Stimulated activated memory B cell treated with anti-CD40 and anti-IgM and Interleukin-4, amounts not matched to agents 10 μg/mL and 1 μg/mL and 100 μg/mL, for 72 hours (primary cell): ENCODE data around the gene RPS6KL1.
"Not testable (repeated sequence)": the region's sequence is repeated elsewhere in the genome, so short reads cannot be mapped to it uniquely, and the experiment has no call there.

Experiments used
- ATAC-seq: fragments of 150-1000 bp; cut with Tn5 transposase; 2 replicates; pipeline ENCODE4 v1.10.0; 2021
- H3K27ac Mint-ChIP-seq: one replicate; pipeline ENCODE4 v1.8.0; 2022; ENCODE audit warnings: mild to moderate bottlenecking, mixed read lengths
- H3K27me3 Mint-ChIP-seq: one replicate; pipeline ENCODE4 v1.8.0; 2022; ENCODE audit warnings: mixed read lengths
- H3K36me3 Mint-ChIP-seq: one replicate; pipeline ENCODE4 v1.8.0; 2022; ENCODE audit warnings: mixed read lengths
- H3K4me1 Mint-ChIP-seq: one replicate; pipeline ENCODE4 v1.8.0; 2022; ENCODE audit warnings: mixed read lengths
- H3K4me3 Mint-ChIP-seq: one replicate; pipeline ENCODE4 v1.8.0; 2022; ENCODE audit warnings: mild to moderate bottlenecking, moderate library complexity, mixed read lengths
- H3K9me3 Mint-ChIP-seq: one replicate; pipeline ENCODE4 v1.8.0; 2022; ENCODE audit warnings: mixed read lengths

The RPS6KL1 gene

DNA sequence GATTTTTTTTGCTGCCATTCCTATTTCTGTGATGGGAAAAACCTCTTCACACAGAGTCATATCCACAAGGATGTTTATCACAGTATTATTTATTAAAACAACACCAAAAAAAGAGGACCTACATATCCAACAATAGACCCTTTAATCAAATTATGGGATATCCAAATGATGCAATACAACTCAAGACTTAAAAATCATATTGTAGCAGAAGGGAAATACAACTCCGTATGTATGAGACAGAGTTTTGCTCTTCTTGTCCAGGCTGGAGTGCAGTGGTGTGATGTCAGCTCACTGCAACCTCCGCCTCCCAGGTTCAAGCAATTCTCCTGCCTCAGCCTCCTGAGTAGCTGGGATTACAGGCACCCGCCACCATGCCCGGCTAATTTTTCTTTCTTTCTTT, 9.9 kb upstream of the RPS6KL1 start:
- H3K27ac Mint-ChIP-seq, H3K9me3 Mint-ChIP-seq, H3K27me3 Mint-ChIP-seq, H3K36me3 Mint-ChIP-seq, ATAC-seq, H3K4me3 Mint-ChIP-seq: not testable (repeated sequence)
- peaks cover 36% of the 10 kb centered on the region for H3K4me1 Mint-ChIP-seq

DNA sequence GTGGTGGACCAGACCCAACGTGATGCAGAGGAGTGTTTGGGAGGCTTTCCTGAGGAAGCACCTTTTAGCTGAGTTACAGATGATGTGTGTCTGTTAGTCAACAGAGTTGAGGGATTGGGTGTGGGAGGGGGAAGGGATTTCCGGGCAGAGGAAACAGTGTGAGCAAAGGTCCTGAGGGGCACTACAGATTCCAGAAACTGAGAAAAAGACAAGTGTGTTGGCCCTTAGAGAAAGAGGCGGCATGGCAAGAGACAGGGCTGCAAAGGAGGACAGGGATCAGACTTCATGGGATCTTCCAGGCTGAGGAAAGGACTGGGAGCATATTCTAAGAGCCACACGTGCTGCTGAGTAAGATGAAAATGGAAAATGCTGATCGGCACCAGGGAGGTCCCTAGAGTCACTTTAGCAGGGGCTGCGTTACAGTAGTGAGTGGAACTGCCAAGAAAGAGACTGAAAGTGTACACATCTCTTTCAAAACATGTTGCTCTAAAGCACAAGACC, 9.4 kb upstream of the RPS6KL1 start:
- Mint-ChIP-seq H3K4me1 (peaks cover 32% of the 10 kb centered on the region), H3K4me3 (no peak overlapping the region), H3K36me3 (no peaks in the 10 kb centered on the region), H3K9me3 (no peaks in the 10 kb centered on the region), H3K27ac (no peak overlapping the region), H3K27me3 (peaks cover 8% of the 10 kb centered on the region)
- ATAC-seq = no peak

DNA sequence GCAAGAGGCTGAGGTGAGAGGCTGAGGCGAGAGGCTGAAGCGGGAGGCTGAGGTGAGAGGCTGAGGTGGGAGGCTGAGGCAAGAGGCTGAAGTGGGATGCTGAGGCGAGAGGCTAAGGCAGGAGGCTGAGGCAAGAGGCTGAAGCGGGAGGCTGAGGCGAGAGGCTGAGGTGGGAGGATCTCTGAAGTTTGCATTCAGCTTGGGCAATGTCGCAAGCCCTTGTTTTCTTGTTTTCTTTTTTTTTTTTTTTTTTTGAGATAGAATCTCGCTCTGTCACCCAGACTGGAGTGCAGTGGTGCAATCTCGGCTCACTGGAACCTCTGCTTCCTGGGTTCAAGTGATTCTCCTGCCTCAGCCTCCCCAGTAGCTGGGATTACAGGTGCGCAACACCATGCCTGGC, 8.7 kb upstream of the RPS6KL1 start:
- H3K9me3 Mint-ChIP-seq, H3K27ac Mint-ChIP-seq, H3K4me3 Mint-ChIP-seq, H3K36me3 Mint-ChIP-seq, H3K27me3 Mint-ChIP-seq, ATAC-seq: not testable (repeated sequence)
- peaks cover 27% of the 10 kb centered on the region for H3K4me1 Mint-ChIP-seq

DNA sequence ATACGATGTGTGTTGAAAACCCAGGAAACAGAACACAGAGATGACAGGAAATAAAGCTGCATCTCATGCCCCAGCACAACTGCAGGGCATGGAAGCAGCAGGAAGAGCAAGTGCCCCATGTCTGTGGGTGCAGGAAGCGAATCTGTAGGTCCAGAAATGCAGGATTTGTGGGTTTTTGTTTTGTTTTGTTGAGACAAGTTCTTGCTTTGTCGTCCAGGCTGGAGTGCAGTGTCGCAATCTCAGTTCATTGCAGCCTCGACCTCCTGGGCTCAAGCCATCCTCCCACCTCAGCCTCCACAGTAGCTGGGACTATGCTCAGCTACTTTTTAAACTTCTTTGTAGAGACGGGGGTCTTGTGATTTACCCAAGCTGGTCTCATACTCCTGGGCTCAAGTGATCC, 6.2 kb upstream of the RPS6KL1 start:
- no peak overlapping the region for H3K27ac Mint-ChIP-seq
- H3K4me1 Mint-ChIP-seq = peaks cover 15% of the 10 kb centered on the region
- no peak for ATAC-seq
- peaks cover 8% of the 10 kb centered on the region for H3K27me3 Mint-ChIP-seq
- H3K4me3 Mint-ChIP-seq = no peak overlapping the region
- no peaks in the 10 kb centered on the region for H3K36me3 Mint-ChIP-seq
- H3K9me3 Mint-ChIP-seq = no peaks in the 10 kb centered on the region

DNA sequence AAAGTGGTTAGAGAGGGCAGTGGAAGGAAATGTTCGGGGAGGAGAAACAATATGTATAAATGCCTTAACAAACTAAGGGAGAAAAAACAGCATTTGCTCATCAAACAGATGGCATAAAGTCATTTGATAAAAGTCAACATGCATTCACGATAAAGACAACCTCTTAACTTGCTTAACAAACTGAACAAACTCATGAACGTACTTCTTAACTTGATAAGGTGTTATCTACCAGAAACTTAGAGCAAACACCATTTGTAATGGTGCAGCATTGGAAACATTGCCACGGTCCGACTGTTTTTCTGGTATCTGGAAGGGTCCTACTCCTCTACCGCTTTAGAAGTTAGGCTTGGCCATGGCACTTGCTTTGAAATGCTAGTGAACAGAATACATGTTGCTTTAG, 4.2 kb upstream of the RPS6KL1 start:
- no peaks in the 10 kb centered on the region for H3K36me3 Mint-ChIP-seq
- ATAC-seq = no peak

DNA sequence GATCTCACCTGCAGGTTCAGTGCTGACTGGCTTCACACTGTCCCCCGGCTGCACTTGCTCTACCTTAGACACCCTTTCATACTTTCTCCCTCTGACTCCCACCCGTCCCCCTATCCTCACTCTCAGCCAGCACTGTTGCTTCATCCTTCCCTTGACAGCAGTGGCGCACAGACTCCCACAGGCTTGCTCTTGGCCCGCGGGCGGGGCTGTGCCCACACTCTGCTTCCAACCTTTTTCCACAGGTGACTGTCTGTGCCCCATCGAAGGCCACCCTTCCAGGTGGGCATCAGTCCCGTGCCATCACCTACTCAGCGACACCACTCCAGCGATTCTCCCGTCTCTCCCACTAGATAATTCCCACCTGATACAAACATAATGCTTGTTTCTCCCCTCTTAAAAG, 1.0 kb upstream of the RPS6KL1 start:
- peaks cover 17% of the 10 kb centered on the region for H3K4me1 Mint-ChIP-seq
- no peak overlapping the region for H3K4me3 Mint-ChIP-seq
- H3K27ac Mint-ChIP-seq = no peak overlapping the region
- no peak for ATAC-seq
- H3K9me3 Mint-ChIP-seq = no peaks in the 10 kb centered on the region
- H3K27me3 Mint-ChIP-seq = no peaks in the 10 kb centered on the region
- H3K36me3 Mint-ChIP-seq = no peaks in the 10 kb centered on the region

More for the DNA sequence above, 4.2 kb upstream of the RPS6KL1 start:
- H3K27me3 Mint-ChIP-seq = no peaks in the 10 kb centered on the region
- peaks cover 16% of the 10 kb centered on the region for H3K4me1 Mint-ChIP-seq
- H3K27ac Mint-ChIP-seq = no peak overlapping the region
- H3K4me3 Mint-ChIP-seq = no peak overlapping the region
- no peaks in the 10 kb centered on the region for H3K9me3 Mint-ChIP-seq

DNA sequence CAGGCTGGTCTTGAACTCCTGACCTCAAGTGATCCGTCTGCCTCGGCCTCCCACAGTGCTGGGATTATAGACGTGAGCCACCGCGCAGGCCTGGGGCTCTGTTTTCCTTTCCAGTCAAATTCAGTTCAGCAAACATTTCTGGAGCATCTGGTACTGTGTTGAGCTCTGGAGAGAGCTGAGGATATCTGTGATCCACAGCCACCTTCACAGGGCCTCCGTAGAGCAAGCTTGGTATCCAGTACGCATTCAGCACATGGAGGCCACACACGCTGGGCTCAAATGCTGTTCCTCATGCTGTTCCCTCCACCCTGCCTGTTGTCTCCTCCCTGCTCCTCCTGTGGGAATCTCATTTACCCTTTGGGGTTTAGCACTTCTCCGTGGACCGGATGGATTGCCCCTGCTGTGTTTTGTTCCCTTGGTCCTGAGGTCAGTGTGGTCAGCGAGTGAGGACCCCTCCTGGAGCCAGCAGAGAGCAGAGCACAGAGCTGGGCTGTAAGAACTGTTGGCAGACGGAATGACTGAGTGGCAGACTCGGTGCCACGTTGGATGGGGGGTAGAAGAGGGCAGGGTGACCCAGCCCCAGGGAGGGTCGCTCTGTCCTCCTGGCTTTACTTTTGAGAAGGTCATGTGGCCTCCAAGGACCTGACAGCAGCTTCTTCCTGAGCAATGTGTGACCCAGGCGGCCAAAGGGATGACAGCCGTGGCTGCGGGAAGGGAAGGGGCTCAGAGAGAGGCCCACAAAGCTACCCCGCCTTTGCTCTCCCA, 891 bp downstream of the RPS6KL1 start:
- peak overlapping the region; percentile 40 for H3K27ac Mint-ChIP-seq
- H3K27me3 Mint-ChIP-seq = no peaks in the 10 kb centered on the region
- no peaks in the 10 kb centered on the region for H3K9me3 Mint-ChIP-seq
- H3K4me1 Mint-ChIP-seq = peaks cover 17% of the 10 kb centered on the region
- no peaks in the 10 kb centered on the region for H3K36me3 Mint-ChIP-seq
- no peak for ATAC-seq
- peak overlapping the region; percentile 74 for H3K4me3 Mint-ChIP-seq

DNA sequence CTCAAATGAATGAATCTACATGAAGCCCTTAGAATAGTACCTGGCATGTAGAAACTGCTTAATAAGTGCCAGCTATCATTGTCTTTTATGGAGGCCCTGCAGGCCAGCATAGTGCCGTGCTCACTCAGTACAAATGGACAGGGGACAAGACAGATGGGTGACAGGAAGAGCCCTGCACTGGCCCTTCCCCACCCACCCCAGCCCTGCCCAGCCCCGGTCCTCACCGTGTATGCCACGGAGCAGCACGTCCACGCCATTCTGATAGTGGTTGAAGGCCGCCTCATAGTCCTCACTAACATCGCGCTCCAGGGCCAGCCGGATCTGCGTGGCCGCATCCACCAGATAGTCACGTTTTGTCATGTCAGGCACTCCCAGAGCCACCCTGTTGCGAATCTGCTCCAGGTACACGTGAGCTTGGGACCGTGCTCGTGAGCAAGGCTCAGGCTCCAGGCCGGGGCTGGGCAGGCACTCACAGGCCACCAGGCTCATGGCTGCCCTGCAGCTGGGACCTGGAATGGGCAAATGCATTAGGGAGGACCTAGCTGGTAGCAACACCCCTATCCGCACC, 1.9 kb downstream of the RPS6KL1 start:
- no peak overlapping the region for H3K4me3 Mint-ChIP-seq
- H3K27me3 Mint-ChIP-seq = no peaks in the 10 kb centered on the region
- ATAC-seq = no peak
- no peaks in the 10 kb centered on the region for H3K9me3 Mint-ChIP-seq
- no peak overlapping the region for H3K27ac Mint-ChIP-seq
- no peaks in the 10 kb centered on the region for H3K36me3 Mint-ChIP-seq
- peaks cover 17% of the 10 kb centered on the region for H3K4me1 Mint-ChIP-seq

DNA sequence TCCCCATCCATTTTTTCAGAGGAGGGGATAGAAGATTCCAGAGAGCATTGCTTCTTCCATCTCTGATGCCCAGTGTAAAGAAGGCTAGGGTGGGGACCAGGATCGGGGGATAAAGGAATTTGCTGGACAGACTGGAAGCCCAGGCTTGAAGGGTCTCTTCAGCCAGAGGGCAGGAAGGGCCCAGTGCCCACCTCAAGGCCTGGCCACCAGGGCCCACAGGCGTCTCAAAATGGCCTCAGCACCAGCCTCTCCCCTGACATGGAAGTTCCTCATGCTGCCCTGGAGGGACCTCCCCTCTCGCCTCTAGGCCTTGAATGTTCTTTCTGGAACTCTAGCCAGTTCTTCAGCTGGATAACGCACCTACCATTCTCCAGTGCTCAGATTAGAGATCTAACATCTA, 2.8 kb downstream of the RPS6KL1 start:
- Mint-ChIP-seq H3K27me3 (no peaks in the 10 kb centered on the region), H3K27ac (no peak overlapping the region), H3K9me3 (no peaks in the 10 kb centered on the region), H3K4me3 (no peak overlapping the region), H3K36me3 (no peaks in the 10 kb centered on the region), H3K4me1 (peaks cover 17% of the 10 kb centered on the region)
- no peak for ATAC-seq

DNA sequence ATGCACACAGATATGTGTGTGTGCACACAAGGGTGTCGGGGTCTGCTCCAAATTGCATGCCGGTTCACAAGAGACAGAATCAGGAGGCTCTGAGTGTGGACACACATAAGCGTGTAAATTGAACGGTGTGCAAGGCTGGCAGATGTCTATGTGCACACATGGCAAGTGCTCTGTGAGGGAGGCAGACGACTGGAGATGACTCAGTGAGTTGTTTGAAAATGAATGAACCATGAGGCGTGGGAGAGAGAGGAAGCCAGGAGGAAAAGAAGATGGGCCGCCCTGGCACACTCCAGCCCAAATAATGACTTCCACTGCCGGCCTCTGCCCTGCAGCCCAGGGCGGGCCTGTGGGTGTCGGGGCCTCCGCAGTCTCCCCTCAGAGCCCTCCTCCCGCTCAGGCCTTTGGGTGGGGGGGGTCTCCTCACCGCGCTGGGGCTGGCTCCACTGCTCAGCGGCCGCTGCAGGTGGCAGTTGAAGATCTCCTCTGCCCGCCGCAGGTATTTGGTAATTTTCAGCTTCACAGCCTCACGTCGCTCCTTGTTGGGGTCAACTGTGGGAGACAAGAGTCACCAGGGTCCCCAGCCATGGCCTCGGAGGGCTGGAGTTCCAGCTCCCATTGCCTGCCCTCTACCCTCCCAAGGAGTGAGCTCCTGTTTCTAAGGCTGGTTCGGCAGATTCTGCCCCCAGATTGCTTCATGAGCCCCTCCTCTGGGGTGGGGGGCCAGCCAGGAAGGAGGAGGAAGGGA, 3.5 kb downstream of the RPS6KL1 start:
- ATAC-seq = no peak
- H3K27me3 Mint-ChIP-seq = no peaks in the 10 kb centered on the region
- no peaks in the 10 kb centered on the region for H3K9me3 Mint-ChIP-seq
- no peaks in the 10 kb centered on the region for H3K36me3 Mint-ChIP-seq
- H3K4me1 Mint-ChIP-seq = peaks cover 17% of the 10 kb centered on the region
- no peak overlapping the region for H3K27ac Mint-ChIP-seq
- no peak overlapping the region for H3K4me3 Mint-ChIP-seq

DNA sequence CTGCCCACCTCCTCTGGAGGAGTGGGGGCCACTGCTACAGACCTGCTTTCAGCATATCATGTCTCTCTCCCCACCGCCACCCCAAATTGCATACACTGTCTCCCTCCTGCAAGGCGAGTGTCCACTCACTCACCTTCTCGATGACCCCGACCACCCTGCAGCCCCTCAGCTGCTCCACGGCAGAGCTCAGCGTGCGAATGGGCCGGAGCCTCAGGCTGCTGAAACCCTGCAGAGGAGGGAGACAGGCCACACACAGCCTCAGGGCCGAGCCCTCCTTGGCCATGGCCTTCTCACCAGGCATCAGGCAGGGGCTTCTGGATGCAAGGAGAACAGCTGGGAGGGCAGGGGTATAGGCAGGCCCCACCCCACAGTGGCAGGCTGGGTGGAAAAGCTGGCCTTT, 4.7 kb downstream of the RPS6KL1 start:
- Mint-ChIP-seq H3K4me3 (no peak overlapping the region), H3K27ac (no peak overlapping the region), H3K36me3 (no peaks in the 10 kb centered on the region), H3K27me3 (no peaks in the 10 kb centered on the region), H3K9me3 (no peaks in the 10 kb centered on the region), H3K4me1 (peaks cover 8% of the 10 kb centered on the region)
- no peak for ATAC-seq

DNA sequence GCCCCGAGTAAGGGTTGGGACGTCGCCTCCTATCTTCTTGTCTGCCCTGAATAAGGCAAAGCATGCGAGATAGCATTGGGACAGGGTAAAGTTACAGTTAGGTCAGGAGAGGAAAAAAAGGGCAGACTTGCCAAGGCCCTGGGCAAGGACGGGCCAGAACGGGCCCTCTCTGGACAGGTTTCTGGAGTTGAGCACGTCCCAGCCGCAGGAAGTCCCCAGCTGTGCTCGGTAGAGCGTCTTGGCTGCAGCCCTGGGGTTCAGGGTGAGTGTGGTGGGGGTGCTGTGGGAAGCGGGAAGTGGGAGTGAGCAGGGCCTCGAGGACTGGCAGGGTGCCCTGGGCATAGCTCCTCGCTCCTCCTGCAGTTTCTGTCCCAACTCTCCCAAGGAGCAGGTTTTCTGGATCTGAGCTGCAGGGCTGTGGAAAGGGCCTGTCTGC, 5.4 kb downstream of the RPS6KL1 start:
- Mint-ChIP-seq H3K27me3 (no peaks in the 10 kb centered on the region), H3K4me1 (peaks cover 6% of the 10 kb centered on the region), H3K4me3 (no peak overlapping the region), H3K27ac (no peak overlapping the region), H3K9me3 (no peaks in the 10 kb centered on the region), H3K36me3 (no peaks in the 10 kb centered on the region)
- ATAC-seq = no peak

DNA sequence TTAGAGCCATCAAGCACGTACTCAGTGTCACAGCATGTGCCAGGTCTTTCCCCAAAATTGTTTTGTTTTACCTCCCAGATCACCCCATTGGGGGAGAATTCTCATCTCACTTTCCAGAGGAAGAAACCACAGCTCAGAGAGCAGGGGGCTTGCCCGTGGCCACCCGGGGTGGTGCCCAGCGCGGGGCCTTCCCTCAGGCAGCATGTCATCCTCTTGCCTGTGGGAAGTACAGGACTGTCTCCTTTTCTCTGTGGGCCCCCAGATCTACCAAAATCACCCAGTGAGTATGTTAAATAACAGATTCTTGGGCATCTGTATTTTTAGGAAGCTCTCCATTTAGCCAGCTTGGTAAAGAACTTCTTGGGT, 5.9 kb downstream of the RPS6KL1 start:
- H3K9me3 Mint-ChIP-seq = no peaks in the 10 kb centered on the region
- no peak overlapping the region for H3K4me3 Mint-ChIP-seq
- ATAC-seq = no peak
- H3K27me3 Mint-ChIP-seq = no peaks in the 10 kb centered on the region
- H3K4me1 Mint-ChIP-seq = peaks cover under 1% of the 10 kb centered on the region
- H3K36me3 Mint-ChIP-seq = no peaks in the 10 kb centered on the region
- H3K27ac Mint-ChIP-seq = no peak overlapping the region

DNA sequence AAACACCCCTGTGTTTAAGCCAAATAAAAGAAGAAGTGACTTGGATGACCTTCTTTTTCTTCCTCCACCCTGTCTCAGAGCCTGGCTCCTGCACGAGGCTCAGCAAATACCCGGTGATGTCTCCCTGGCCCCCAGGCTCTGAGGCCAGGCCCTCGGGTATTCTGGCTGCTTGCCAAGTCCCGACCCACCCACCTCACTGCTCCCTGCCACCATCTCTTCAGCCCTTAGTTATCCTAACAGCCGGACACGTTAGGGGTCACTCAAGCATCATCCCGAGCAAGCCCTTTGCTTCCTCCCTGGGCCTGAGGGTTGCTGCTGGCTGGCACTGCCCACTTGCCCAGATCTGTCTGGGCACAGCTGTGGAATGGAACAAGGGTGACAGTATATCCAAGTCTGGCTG, 7.2 kb downstream of the RPS6KL1 start:
- Mint-ChIP-seq H3K9me3 (no peaks in the 10 kb centered on the region), H3K36me3 (no peaks in the 10 kb centered on the region), H3K4me3 (no peak overlapping the region), H3K27me3 (no peaks in the 10 kb centered on the region), H3K27ac (no peak overlapping the region), H3K4me1 (no peaks in the 10 kb centered on the region)
- ATAC-seq = no peak

DNA sequence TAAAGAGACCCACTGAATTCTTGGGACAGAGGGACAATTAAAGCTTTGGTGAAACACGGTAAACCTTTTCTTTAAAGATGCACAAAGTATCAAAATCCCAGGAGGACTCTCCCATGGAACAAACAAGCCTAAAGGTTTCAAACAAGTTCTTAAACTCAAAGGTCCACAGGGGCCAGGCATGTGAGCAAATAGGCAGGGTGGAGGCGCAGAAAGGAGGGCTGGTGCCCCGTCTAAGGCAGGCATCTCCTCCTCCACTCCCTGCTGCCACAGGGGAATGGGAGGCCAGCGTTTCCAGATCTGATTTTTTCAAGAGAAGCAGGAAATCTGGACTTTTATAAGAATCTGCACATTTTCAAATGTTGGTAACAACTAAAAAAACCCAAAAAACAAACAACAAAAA, 7.6 kb downstream of the RPS6KL1 start:
- no peaks in the 10 kb centered on the region for H3K4me1 Mint-ChIP-seq
- no peaks in the 10 kb centered on the region for H3K36me3 Mint-ChIP-seq
- no peak overlapping the region for H3K4me3 Mint-ChIP-seq
- no peak for ATAC-seq
- no peaks in the 10 kb centered on the region for H3K9me3 Mint-ChIP-seq
- no peaks in the 10 kb centered on the region for H3K27me3 Mint-ChIP-seq
- H3K27ac Mint-ChIP-seq = no peak overlapping the region
